ENCODE data around the gene FBXL17. TPM values are rescaled to one million over a fixed set of nuclear protein-coding genes. Genes with fewer than 3 reads are reported as not detected.

Gene FBXL17
- total and polyA plus RNA-seq, 2 of the 13 experiments (the other 11 are each of a cell fraction or from before 2014, with no cell fraction given): 3.0 to 7.9 TPM

- Histone ChIP-seq H3K9me3 (ENCODE audit: low read length) (no peaks in the 10 kb centered on the region), H3K4me3 (replicated peaks in 1 of 3; ENCODE audit: insufficient read depth in 1 of 3, low read depth in 2 of 3, low read length in 3 of 3) (no peak overlapping the region), H3K27me3 (ENCODE audit: control insufficient read depth in 1 of 2, insufficient read depth in 2 of 2, low read length in 2 of 2) (no peaks in the 10 kb centered on the region), H3K9ac (ENCODE audit: insufficient read depth, low read depth, low read length) (no peak overlapping the region), H3K4me2 (ENCODE audit: low read depth, low read length) (no peak overlapping the region), H2AFZ (ENCODE audit: low read length) (no peak overlapping the region), H3K79me2 (ENCODE audit: insufficient read depth, low read length) (no peaks in the 10 kb centered on the region), H3K27ac (ENCODE audit: extremely low read length, insufficient read depth, low read length) (no peak overlapping the region), H4K20me1 (ENCODE audit: insufficient read depth, low read length) (no peaks in the 10 kb centered on the region), H3K36me3 (replicated peaks in 1 of 2; ENCODE audit: control insufficient read depth in 1 of 2, insufficient read depth in 2 of 2, low read length in 2 of 2) (no peaks in the 10 kb centered on the region), H3K4me1 (ENCODE audit: insufficient read depth, low read length) (peaks cover 9% of the 10 kb centered on the region)
- WGBS (ENCODE audit: low lambda C conversion rate): 64% methylated on average over 1 of the region's 1 CpG
- CTCF ChIA-PET (ENCODE audit: low intra/inter-chr PET ratio, low total read pairs): no interaction called here
- no TSS peak for BruUV-seq (replicated peaks)
- POLR2A ChIA-PET: no interaction called here
- DNase-seq (ENCODE audit: low spot score) (no peak), FAIRE-seq (no peak), ATAC-seq (no peak)
- intact Hi-C loops (cut with micrococcal nuclease; ENCODE audit: unreplicated experiment): no loop called here
- in situ Hi-C loops (cut with HindIII; ENCODE audit: extremely low pct_ligation_motif_present, low pct_unique_long_range_greater_than_20kb): no loop called here
- TF ChIP-seq ZNF24 (IDR thresholded peaks at IDR 0.05) (no peak), MXI1 (IDR thresholded peaks at IDR 0.05; ENCODE audit: borderline replicate concordance, low read depth, low read length) (no peak), NCOA1 (CRISPR knock-in tag; IDR thresholded peaks at IDR 0.05) (no peak), HINFP (CRISPR knock-in tag; IDR thresholded peaks at IDR 0.05; ENCODE audit: low read depth) (no peak), ZNF136 (CRISPR knock-in tag; IDR thresholded peaks at IDR 0.05; ENCODE audit: low read depth) (no peak), ZSCAN31 (CRISPR knock-in tag; IDR thresholded peaks at IDR 0.05; ENCODE audit: low read depth) (no peak), ZNF431 (CRISPR knock-in tag; IDR thresholded peaks at IDR 0.05; ENCODE audit: borderline replicate concordance, low read depth) (no peak), SMAD9 (CRISPR knock-in tag; IDR thresholded peaks at IDR 0.05) (no peak), ZBTB7A (CRISPR knock-in tag; IDR thresholded peaks at IDR 0.05) (no peak), IRF2 (CRISPR knock-in tag; IDR thresholded peaks at IDR 0.05) (no peak), TSC22D2 (CRISPR knock-in tag; IDR thresholded peaks at IDR 0.05; ENCODE audit: borderline replicate concordance) (no peak), ZBTB43 (CRISPR knock-in tag; conservative IDR thresholded peaks at IDR 0.05) (no peak), ARID3A (IDR thresholded peaks at IDR 0.05; ENCODE audit: low read depth, low read length) (no peak), ZNF747 (CRISPR knock-in tag; IDR thresholded peaks at IDR 0.05; ENCODE audit: borderline replicate concordance) (no peak), ZNF619 (CRISPR knock-in tag; IDR thresholded peaks at IDR 0.05) (no peak), YEATS2 (CRISPR knock-in tag; IDR thresholded peaks at IDR 0.05; ENCODE audit: borderline replicate concordance) (no peak), TERF1 (CRISPR knock-in tag; IDR thresholded peaks at IDR 0.05) (no peak)
These were observed 105.5 kb downstream of the FBXL17 start for GRCh38 chr5:108276187-108277050.
